ENCODE results near the gene USP46.

Gene USP46

DNA sequence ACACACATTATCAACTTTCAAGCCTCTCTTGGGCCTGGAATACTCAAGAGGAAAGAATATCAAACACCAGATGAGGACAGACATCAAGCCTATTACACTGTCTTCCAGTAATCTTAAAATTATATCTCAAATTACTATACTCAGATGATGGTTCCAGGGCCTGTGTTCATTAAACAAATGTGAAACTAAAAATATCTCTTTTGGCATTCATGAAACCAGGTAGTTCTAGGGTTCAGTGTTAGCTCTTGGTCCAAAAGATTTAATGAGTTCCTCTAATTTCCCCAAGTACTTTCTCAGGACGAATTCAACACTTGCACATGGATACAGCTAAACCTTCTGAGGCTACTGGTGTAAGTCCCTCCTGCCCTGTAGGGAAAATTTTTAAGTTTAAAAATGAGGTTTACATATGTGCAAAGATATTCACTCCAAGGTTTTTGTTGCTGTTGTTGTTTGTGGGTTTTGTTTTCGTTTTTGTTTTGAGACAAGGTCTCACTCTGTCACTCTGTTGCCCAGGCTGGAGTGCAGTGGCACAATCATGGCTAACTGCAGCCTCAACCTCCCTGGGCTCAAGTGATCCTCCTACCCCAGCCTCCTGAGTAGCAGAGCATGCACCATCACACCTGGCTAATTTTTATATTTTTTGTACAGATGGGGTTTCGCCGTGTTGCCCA is 79.4 kb downstream of the USP46 start:
- DNase-seq (ENCODE audit: low read depth), result no peak
- H3K4me3 ChIP-seq (ENCODE audit: low read depth, low read length), result no peak overlapping the region

DNA sequence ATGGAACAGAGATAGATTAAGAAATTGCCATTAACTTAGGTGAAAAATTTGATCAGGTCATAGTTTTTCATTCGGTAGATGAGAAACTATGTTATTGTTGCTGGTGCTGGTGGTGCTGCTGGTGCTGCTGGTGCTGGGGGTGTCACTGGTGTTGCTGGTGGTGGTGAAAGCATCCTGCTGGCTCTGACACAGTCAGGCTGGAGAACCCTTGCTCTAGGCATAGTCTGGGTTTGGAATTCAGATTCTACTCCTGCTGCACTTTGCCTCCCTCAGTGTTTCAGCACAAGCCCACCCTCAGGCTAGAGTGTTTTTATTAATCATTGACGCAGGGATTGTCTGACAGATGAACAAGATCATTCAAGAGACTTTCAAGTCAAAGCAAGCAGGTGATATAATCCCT is 80.2 kb downstream of the USP46 start:
- H3K4me3 ChIP-seq (ENCODE audit: low read depth, low read length), result no peak overlapping the region
- DNase-seq (ENCODE audit: low read depth), result no peak

DNA sequence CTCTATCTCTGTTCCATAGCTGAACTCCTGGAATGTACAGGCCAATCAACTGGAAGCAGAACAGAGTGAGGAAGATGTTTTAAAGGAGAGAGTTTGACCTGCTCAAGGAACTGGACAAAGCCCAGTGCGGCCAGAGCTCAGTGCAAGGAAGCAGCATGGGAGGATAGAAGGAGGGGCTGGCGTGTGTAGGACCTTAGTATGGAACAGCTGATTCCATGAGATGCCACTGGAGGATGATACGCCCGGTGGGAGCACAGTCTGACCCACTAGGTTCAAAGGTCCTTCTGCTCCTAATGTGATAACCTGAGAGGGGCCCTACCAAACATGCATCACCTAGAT is 81.5 kb downstream of the USP46 start:
- no peak for DNase-seq (ENCODE audit: low read depth)
- no peak overlapping the region for H3K4me3 ChIP-seq (ENCODE audit: low read depth, low read length)

DNA sequence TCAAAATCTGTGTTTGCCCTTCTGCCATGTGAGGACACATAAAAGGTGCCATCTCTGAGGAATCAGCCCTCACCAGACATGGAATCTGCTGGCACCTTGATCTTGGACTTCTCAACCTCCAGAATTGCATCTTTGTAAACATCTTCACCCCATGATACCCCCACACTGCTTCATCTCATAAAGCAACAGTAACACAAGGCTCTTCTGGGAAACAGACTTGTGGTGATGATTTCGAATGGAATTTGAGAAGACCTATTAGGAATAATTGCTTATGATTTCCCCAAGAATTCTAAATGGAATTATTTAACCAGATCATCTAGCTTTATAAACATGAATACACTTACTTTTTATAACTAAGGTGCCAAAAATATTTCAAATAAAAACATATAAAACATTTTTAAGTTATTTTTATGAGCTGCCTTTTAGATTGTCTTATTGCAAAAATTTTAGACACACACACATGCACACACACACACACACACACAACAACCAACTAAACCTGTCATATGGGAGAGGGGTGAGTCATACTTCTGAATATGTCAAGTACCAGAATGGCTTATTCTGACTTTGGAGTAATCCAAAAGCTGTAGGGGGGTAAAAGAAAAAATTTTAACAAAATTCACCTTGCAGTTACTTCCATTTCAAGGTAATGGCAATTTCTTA is 82.0 kb downstream of the USP46 start:
- no peak overlapping the region for H3K4me3 ChIP-seq (ENCODE audit: low read depth, low read length)
- DNase-seq (ENCODE audit: low read depth), result no peak

DNA sequence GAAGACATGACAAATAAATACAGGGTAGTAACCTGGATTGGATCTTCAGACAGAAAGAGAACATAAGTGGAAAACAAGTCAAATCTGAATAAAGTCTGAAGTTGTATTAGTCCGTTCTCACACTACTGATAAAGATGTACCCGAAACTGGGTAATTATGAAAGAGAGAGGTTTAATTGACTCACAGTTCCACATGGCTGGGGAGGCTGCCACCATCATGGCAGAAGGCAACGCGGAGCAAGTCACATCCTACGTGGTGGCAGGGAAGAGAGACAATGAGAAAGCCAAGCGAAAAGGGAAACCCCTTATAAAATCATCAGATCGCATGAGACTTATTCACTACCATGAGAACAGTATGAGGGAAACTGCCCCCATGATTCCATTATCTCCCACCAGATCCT is 82.8 kb downstream of the USP46 start:
- H3K4me3 ChIP-seq (ENCODE audit: low read depth, low read length), result no peak overlapping the region
- DNase-seq (ENCODE audit: low read depth), result no peak

DNA sequence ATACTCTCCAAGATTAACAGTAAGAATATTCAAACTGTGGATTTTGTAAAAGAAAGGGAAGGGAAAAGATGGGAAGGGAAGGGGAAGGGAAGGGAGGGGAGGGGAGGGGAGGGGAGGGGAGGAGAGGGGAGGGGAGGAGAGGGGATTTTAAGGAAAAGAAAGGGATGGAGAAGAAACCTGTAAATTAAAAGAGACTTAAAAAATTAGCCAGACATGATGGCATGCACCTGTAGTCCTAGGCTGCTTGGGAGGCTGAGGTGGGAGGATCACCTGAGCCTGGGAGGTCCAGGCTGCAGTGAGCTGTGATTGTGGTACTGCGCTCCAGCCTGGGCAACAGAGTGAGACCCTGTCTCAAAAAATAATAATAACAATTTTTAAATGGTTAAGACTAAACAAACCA is 83.7 kb downstream of the USP46 start:
- H3K4me3 ChIP-seq (ENCODE audit: low read depth, low read length), result no peak overlapping the region
- no peak for DNase-seq (ENCODE audit: low read depth)

DNA sequence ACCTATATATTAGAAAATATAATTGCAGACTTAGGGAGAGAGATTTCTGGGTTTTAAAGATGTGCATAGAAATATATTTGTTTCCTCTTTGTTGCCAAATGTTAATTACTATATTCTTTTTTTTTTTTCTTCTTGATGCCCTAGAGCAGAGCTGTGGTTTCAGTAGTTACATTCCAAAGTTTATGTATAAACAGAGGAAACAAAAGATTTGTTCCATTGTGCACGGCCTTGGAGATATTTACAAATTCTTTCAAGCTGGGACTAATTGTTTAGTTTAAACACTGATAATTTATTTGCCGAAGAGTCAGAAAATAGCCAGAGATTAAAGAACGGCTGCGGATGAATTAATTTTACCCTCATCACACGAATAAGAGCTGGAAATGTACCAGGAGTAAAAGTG is 85.1 kb downstream of the USP46 start:
- no peak for DNase-seq (ENCODE audit: low read depth)
- no peak overlapping the region for H3K4me3 ChIP-seq (ENCODE audit: low read depth, low read length)

DNA sequence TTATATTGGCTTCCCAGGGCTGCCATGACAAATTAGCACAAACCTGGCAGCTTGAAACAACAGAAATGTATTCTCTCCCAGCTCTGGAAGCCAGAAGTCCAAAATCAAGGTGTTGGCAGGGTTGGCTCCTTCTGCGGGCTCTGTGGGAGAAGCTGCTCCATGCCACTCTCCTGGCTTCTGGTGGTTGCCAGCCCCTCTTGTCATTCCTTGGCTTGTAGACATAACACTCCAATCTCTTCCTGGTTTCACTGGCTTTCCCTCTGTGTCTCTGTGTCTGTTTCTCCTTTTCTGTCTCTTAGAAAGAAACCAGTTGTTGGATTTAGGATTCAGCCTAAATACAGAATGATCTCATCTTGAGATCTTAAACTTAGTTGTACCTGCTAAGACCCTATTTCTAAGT is 85.5 kb downstream of the USP46 start:
- no peak for DNase-seq (ENCODE audit: low read depth)

DNA sequence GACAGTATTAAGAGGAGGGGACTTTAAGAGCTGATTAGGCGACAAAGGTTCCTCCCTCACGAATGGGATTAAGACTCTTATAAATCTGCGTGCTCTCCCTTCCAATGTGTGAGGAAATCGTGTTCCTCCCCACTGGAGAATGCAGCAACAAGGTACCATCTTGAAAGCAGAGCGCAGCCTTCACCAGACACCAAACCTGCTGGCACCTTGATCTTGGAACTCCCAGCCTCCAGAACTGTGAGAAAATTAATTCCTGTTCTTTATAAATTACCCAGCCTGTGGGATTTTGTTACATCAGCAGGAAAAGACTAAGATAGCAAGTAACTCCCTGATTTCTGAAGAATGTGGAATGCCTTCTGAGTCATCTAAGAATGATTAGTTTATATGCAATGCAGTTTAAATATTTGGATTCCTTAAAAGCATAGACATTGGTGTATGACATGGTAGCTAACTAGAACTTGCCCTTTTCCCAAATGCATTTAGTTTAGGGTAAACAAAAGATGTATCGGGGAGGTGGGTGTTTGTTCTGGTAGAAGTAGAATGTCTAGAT is 86.1 kb downstream of the USP46 start:
- H3K4me3 ChIP-seq (ENCODE audit: low read depth, low read length), result no peak overlapping the region
- no peak for DNase-seq (ENCODE audit: low read depth)

More for the DNA sequence above, 85.5 kb downstream of the USP46 start:
- H3K4me3 ChIP-seq (ENCODE audit: low read depth, low read length), result no peak overlapping the region

DNA sequence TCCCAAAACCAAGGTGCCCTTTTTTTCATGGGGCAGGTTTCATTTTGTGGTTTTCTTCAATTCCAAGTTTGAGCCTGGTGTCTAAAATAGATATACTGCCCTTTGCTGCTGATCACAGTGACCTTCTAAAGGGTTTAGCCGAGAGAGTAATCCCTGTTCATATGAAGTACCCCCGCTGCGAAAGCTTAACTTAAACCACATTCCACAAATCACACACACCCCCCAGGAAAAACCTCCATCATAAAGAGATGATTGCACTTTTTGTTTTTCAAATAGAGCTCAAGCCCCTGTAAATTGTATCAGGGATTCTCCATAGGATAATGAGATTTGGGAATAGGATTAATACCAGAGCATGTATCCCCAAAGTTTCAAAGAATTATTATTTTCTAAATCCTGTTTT is 90.8 kb downstream of the USP46 start:
- DNase-seq (ENCODE audit: low read depth), result no peak
- H3K4me3 ChIP-seq (ENCODE audit: low read depth, low read length), result no peak overlapping the region

DNA sequence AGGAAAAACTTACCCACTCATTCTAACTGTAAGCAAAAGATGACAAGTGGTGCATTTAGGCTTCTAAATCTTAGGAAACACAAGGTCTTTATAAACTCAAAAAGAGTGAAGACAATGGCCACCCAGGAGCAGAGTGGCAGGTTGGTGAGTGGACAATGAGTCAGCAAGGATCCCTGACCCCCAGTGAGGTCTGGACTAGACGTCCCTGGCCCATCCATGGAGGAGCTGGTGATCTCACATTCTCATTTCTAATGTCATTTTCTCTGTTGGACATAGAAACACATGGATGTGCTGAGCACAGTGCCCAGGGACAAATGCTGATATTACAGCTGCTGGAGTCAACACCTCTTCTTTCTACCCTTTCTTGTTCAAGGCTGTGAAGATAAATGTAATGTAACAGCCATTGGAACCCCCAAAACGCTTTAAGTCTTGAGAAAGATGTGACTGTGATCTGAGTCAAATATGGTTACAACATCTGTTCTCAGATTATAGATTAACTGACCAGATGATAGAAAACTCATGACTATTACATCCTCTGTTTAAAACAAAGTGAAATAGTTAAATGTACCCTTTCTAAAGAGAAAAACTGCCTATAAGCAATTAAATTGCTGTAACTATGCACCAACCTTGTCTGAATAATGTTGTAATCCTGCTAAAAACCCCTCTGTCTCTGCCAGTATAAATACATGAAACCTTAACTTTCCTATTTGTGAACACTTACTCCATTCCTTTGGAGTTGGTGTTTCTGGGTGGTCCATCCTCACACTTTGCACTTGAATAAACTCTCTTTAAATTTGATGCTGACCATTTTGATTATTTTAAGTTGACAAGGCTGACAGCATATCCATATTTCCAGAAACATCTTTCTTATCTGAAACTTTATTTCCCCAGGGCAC is 92.7 kb downstream of the USP46 start:
- no peak for DNase-seq (ENCODE audit: low read depth)
- H3K4me3 ChIP-seq (ENCODE audit: low read depth, low read length), result no peak overlapping the region

DNA sequence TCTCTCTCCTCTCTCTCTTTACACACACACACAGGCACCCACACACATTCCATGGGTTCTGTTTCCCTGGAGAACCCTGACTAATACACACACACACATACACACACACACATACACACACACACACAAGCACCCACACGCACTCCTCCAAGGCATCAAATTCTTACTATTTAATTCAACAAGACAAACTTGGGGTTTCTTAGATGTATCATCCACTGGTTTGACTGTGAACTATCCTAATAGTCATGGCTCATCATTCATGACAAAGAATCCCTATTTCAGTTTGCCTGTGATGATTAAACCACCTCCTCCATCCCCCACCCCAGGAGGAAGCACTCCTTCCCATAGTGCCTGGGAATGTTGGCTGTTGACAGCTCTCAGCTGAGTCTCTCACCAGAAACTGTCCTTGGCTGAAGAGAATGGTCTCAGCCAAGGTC is 98.2 kb downstream of the USP46 start:
- no peak overlapping the region for H3K4me3 ChIP-seq (ENCODE audit: low read depth, low read length)
- DNase-seq (ENCODE audit: low read depth), result peak; percentile 48

DNA sequence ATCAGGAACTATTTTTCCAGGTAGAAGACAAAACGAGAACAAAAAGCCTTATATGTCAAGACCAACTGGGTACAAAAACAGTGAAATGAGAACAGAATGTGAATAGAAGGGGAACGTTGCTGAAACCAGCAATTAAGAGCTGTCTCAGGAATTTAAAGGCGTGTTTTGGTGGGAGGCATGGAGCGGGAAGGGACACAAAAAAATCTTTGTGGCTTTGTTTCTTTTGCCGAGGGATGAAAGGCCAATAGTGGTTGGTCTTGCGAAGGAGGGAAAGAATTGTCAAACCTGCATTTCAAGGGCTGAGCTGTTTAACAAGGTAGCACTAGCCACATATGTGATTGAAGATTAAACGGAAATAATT is 103.8 kb downstream of the USP46 start:
- no peak overlapping the region for H3K4me3 ChIP-seq (ENCODE audit: low read depth, low read length)
- no peak for DNase-seq (ENCODE audit: low read depth)

DNA sequence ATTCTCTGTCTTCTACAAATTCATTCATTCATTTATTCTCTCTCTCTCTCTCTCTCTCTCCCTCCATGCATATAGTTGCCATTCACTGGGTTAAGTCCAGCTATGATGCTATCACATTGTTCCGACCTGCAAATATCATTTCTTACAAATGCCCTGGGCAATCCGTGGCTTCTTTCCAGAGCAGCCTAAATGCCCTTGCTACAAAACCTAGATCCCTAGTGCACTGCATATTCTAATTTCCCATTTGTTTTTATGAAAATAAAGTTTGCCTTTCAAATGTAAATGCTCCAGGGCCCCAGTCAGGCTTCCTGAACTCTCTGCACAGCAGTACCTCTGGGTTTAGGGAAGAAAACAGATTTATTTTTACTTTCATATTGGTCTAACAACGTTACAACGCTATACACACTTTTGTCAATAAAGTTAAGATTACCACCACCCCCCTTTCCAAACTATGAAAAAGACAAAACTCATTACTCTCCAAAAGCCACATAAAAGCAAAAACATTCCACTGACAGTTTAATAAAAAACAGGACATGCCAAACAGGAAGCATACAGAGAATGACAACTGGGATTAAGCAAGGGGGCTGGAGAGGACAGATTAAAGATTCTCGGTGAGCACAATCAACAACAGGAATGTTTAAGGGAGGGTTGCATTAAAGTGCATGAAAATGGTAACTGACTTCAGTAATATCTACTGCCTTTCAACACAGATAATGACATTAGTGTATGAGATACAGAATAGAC is 104.3 kb downstream of the USP46 start:
- H3K4me3 ChIP-seq (ENCODE audit: low read depth, low read length), result no peak overlapping the region
- no peak for DNase-seq (ENCODE audit: low read depth)

DNA sequence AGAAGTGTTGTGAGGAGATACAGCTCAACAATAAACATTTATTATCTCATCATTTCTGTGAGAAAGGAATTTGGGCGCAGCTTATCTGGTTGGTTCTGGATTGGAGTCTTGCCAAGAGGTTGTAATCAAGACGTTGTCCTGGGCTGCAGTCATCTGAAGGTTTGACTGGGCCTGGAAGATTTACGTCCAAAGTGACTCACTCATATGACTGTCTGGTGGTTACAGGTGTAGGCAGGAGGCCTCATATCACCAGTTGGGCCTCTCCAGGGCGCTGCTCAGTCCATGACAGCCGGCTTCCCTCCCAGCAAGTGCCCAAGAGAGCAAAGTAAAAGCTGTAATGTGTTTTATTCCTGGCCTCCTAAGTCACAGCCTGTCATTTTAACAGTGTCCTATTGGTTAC is 106.3 kb downstream of the USP46 start:
- DNase-seq (ENCODE audit: low read depth), result no peak
- no peak overlapping the region for H3K4me3 ChIP-seq (ENCODE audit: low read depth, low read length)

DNA sequence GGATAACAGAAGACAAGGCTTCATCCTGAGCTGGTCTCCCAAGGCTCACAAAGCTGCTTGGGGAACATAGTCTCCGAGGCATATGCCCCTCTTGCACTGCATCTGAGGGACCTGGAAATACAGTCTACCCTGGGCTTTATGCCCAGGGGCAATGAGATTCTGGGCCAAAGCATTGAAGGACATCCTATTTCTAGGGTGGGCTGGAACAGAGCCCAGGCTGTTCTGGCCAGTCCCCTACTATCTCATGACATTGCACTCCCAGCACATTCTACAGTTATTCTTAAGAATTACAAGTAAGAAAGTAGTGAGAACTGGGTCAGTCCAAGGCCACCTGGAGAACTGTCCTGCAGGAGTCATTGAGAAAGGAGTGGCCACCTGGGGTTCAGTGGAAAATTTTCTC is 107.6 kb downstream of the USP46 start:
- DNase-seq (ENCODE audit: low read depth), result no peak
- H3K4me3 ChIP-seq (ENCODE audit: low read depth, low read length), result no peak overlapping the region

DNA sequence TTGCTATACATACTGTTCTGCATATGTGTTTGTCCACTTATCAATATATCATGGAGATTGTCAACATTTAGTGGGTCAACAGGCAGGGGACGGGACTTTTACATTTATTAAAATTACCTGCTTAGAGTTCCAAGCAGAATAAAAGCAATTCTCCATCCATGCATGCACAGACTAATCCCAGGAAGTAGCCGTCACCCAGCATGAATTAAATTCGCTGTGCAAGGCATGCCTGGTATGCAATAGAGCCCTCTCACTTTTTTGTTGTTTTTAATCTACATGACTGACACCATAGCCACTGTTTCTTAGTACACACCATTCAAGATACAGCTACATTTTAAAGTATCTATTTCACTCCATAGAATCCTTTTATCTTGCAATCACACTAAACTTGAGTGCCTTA is 108.9 kb downstream of the USP46 start:
- H3K4me3 ChIP-seq (ENCODE audit: low read depth, low read length), result no peak overlapping the region
- no peak for DNase-seq (ENCODE audit: low read depth)

DNA sequence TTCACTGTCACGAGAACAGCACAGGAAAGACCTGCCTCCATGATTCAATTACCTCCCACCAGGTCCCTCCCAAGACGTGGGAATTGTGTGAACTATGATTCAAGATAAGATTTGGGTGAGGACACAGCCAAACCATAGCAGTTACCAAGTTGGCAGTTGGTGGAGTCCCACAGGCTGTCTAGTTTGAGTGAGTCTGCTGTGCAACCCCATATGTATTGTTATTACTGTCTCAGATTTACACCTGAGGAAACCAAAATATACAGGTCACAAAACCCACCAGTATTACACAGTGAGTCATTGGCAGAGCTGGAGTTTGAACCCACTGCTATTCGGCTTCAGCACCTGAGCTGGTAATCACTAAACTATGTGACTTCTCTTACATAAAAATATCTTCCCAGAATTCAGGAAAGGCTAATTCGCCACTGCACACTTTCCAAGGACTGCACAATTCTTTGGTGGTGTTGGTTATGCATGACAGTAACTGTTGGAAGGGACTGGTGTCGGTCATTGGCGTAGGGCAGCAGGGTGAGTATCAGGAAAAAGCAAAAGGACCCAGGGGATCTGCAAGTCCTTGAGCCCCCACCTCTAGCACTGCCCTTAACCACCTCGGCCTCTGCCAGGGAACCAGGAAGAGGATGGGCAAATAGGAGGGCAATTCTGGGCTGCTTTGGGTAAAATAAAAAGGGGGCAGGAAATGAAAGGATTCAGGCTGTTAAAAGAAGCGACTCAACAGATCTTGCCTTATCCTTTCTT is 110.1 kb downstream of the USP46 start:
- no peak for DNase-seq (ENCODE audit: low read depth)
- H3K4me3 ChIP-seq (ENCODE audit: low read depth, low read length), result no peak overlapping the region

DNA sequence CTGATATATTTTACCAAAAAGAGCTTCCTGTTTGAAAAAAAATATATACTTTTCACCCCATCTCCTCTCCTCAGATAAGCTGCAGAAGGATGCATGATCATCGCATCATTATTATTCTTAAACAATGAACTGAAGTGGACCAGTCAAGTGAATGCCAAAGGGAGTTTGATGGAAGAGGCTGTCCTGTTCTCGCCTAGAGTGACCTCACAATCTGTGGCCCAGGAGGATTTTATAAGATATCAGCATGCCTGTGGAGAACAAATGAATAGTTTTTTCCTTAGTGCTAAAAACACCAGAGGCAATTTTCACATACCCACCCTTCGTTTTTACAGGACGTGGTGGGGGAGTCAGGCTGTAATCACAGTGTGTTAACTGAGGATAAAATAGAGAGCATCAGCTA is 112.7 kb downstream of the USP46 start:
- DNase-seq (ENCODE audit: low read depth), result no peak
- no peak overlapping the region for H3K4me3 ChIP-seq (ENCODE audit: low read depth, low read length)
